Osteocyte (in vitro differentiated cells): ENCODE measurements around the gene SPATA1. TPM values are rescaled to one million over a fixed set of nuclear protein-coding genes. Genes with fewer than 3 reads are reported as not detected.

Experiments used
- DNase-seq: peaks from one replicate; pipeline ENCODE4 v3.0.0; 2021; ENCODE audit warnings: mixed read lengths; ENCODE audit not compliant: unreplicated experiment; ENCODE audit errors: extremely low spot score
- H3K27ac Mint-ChIP-seq: one replicate; pipeline ENCODE4 v1.8.0; 2021; ENCODE audit warnings: mild to moderate bottlenecking, mixed read lengths; ENCODE audit not compliant: unreplicated experiment
- H3K27me3 Mint-ChIP-seq: one replicate; pipeline ENCODE4 v1.8.0; 2021; ENCODE audit warnings: mixed read lengths; ENCODE audit not compliant: unreplicated experiment
- H3K36me3 Mint-ChIP-seq: one replicate; pipeline ENCODE4 v1.8.0; 2021; ENCODE audit warnings: mixed read lengths; ENCODE audit not compliant: unreplicated experiment
- H3K4me1 Mint-ChIP-seq: one replicate; pipeline ENCODE4 v1.8.0; 2021; ENCODE audit warnings: mixed read lengths; ENCODE audit not compliant: unreplicated experiment
- H3K4me3 Mint-ChIP-seq: one replicate; pipeline ENCODE4 v1.8.0; 2021; ENCODE audit warnings: mild to moderate bottlenecking, moderate library complexity, mixed read lengths; ENCODE audit not compliant: unreplicated experiment
- H3K9me3 Mint-ChIP-seq: one replicate; pipeline ENCODE4 v1.8.0; 2021; ENCODE audit warnings: mixed read lengths; ENCODE audit not compliant: unreplicated experiment
- total RNA-seq: library from RNA; stranded (reverse); gene quantifications from 2 replicates; pipeline ENCODE4 v1.2.1, GENCODE V29; 2021
- TF ChIP-seq, protein P1 (sequence below): fragments of 200-600 bp; sonication (generic); IDR thresholded peaks from 2 replicates; pipeline ENCODE4 v1.5.0; 2021; ENCODE audit warnings: antibody characterized with exemption, mild to moderate bottlenecking, moderate library complexity

The SPATA1 gene
- total RNA-seq, 1 donor from 2014 or later, result 1.7 TPM

DNA sequence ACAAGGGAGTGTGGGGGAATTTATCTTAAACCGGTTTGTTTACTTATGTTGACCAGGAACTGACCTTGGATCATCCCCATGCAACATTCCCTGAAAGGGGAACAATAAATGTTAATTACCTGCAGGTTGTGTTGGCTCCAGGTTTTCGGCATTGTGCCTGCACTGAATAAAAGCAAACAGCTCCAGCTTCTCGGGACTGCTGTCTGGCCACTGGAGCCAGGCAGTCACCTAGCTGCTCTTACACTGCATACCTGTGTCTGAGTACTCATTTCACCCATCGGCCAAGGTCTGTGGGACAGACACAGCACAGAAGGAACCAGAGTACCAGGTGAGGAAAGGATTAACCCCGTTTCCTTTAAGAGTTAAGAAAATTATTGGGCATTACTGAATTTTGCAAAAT lies 100.8 kb downstream of the SPATA1 start:
- H3K27ac Mint-ChIP-seq, result no peak overlapping the region
- no peak for DNase-seq
- H3K4me3 Mint-ChIP-seq, result no peak overlapping the region
- H3K9me3 Mint-ChIP-seq, result no peaks in the 10 kb centered on the region
- TF ChIP-seq, protein P1, sequence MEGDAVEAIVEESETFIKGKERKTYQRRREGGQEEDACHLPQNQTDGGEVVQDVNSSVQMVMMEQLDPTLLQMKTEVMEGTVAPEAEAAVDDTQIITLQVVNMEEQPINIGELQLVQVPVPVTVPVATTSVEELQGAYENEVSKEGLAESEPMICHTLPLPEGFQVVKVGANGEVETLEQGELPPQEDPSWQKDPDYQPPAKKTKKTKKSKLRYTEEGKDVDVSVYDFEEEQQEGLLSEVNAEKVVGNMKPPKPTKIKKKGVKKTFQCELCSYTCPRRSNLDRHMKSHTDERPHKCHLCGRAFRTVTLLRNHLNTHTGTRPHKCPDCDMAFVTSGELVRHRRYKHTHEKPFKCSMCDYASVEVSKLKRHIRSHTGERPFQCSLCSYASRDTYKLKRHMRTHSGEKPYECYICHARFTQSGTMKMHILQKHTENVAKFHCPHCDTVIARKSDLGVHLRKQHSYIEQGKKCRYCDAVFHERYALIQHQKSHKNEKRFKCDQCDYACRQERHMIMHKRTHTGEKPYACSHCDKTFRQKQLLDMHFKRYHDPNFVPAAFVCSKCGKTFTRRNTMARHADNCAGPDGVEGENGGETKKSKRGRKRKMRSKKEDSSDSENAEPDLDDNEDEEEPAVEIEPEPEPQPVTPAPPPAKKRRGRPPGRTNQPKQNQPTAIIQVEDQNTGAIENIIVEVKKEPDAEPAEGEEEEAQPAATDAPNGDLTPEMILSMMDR, result no peak
- peaks cover 26% of the 10 kb centered on the region for H3K4me1 Mint-ChIP-seq
- H3K27me3 Mint-ChIP-seq, result no peaks in the 10 kb centered on the region
- H3K36me3 Mint-ChIP-seq, result no peaks in the 10 kb centered on the region

DNA sequence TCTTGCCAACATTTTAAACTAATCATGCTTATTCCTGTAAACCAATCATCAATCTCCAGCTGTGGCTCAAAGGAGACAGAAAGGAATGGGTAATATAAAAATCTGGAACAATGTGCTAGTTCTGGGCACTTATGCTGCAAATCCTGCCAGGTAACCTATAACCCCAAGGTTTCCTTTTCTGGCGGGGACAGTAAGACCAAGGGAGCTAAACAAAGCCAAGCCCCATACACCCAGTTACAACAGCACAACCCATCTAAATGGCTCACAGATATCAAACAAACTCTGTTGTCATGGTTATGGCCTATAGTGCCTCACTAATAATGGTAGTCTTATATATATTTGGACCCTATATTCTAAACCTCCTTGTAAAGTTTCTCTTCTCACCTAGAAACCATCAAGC lies 104.9 kb downstream of the SPATA1 start:
- H3K27me3 Mint-ChIP-seq, result no peaks in the 10 kb centered on the region
- H3K36me3 Mint-ChIP-seq, result no peaks in the 10 kb centered on the region
- TF ChIP-seq, protein P1, result no peak
- H3K9me3 Mint-ChIP-seq, result peaks cover 8% of the 10 kb centered on the region
- H3K27ac Mint-ChIP-seq, result peak overlapping the region; percentile 85
- H3K4me1 Mint-ChIP-seq, result peaks cover 12% of the 10 kb centered on the region
- H3K4me3 Mint-ChIP-seq, result no peak overlapping the region
- DNase-seq, result no peak

DNA sequence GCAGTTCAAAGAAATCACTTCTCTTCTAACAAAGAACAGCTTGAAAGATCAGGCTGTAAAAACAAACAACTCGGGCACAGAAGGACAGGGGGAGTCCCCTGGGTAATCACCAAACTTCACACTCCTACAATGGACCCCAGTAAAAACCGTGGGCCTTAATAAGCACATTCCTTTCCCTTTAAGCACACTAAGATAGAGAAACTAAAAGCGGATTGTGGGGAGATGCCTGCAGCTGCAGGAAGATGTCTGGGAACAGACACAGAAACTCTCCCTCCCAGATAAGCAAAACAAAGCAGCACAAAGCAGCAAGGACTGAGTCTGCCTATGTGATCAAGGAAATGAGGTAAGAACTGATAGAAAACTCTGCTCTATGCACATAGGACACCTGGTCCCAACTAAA lies 105.6 kb downstream of the SPATA1 start:
- Mint-ChIP-seq H3K27ac (peak overlapping the region; percentile 85), H3K36me3 (no peaks in the 10 kb centered on the region), H3K27me3 (no peaks in the 10 kb centered on the region), H3K4me1 (peaks cover 12% of the 10 kb centered on the region), H3K4me3 (peak overlapping the region; percentile 46), H3K9me3 (peaks cover 8% of the 10 kb centered on the region)
- DNase-seq, result peak; percentile 34
- TF ChIP-seq, protein P1, result no peak

DNA sequence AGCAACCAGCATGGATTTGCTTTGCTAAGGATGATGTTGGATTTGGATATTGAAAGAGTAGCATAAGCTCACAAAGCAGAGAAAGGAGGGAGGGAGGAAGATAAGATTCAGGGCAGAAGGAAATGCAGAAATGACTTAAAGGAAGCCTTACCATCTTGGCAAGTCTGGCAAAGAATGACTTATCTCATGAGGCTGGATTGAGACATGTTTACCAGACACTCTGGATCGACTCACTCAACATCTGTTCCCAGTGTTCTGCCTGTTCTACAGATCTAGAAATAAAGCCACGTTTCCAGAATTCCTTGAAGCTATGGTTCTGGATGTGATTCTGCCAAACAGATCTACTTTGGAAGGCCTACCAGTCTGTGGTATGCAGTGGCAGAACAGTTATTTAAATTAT lies 106.8 kb downstream of the SPATA1 start:
- H3K36me3 Mint-ChIP-seq, result no peaks in the 10 kb centered on the region
- H3K4me1 Mint-ChIP-seq, result peaks cover 12% of the 10 kb centered on the region
- TF ChIP-seq, protein P1, result no peak
- H3K9me3 Mint-ChIP-seq, result peaks cover 8% of the 10 kb centered on the region
- no peak for DNase-seq
- no peaks in the 10 kb centered on the region for H3K27me3 Mint-ChIP-seq
- no peak overlapping the region for H3K27ac Mint-ChIP-seq
- H3K4me3 Mint-ChIP-seq, result no peak overlapping the region

DNA sequence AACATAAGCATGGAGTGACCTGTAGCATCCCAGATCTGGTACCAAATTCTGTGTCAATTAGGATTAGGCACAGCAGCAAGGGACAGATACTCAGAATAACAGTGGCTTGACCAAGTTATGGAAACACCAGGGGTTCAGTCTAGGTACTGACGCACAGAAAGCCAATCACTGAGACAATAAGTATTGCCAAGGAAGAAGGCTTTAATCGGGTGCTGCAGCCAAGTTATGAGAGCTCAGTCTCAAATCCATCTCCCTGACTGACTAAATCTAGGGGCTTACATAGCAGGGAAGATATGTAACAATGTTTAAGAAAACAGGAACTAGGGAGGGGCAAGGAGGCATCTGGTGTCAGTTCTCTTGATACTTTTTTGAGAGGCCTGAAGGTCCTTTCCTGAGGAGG lies 107.7 kb downstream of the SPATA1 start:
- Mint-ChIP-seq H3K27ac (no peak overlapping the region), H3K9me3 (peaks cover 8% of the 10 kb centered on the region), H3K36me3 (no peaks in the 10 kb centered on the region), H3K27me3 (no peaks in the 10 kb centered on the region), H3K4me1 (peaks cover 15% of the 10 kb centered on the region), H3K4me3 (no peak overlapping the region)
- TF ChIP-seq, protein P1, result no peak
- DNase-seq, result no peak
